ENCODE results near the gene GABRQ. TPM values are rescaled to one million over a fixed set of nuclear protein-coding genes. Genes with fewer than 3 reads are reported as not detected.

Gene GABRQ
- total RNA-seq, result under 1 TPM in 1 of 7 donors, not detected in 6; 0.09 TPM
- polyA plus RNA-seq, result under 1 TPM in 1 of 3 donors, not detected in 2; 0.02 TPM
- long read RNA-seq, donor 1, result 0 reads
- long read RNA-seq, donor 2, result 0 reads

- H3K9me3 ChIP-seq, result no peaks in the 10 kb centered on the region
- WGBS, 5 donors, result 3 to 57% (median 7%) methylated on average over 18 to 64 of the region's 64 CpGs
- peaks cover 0 to 5% (median 0%) of the 10 kb centered on the region in 6 donors for H3K4me1 ChIP-seq
- no peak within 1 kb of the TSS for H3K27ac ChIP-seq
- peaks cover 0 to 57% (median 36%) of the 10 kb centered on the region in 7 donors for H3K27me3 ChIP-seq (replicated peaks in 1 of 7)
- no peak for TF ChIP-seq CTCF (IDR thresholded peaks at IDR 0.05 in 8 of 11, conservative IDR thresholded peaks at IDR 0.05 in 3 of 11)
- TF ChIP-seq POLR2AphosphoS5 (IDR thresholded peaks at IDR 0.05), result no peak
- no peak for TF ChIP-seq POLR2A (IDR thresholded peaks at IDR 0.05)
- no peaks in the 10 kb centered on the region for H3K36me3 ChIP-seq
- DNase-seq, result no peak
- H3K4me3 ChIP-seq, result peak within 1 kb of the TSS in 3 of 8 donors; percentile 6 to 39 (median 9)
- intact Hi-C loops (cut with DNase I; ENCODE audit: low total_unique reads), result no loop called here
Measured at GRCh38 chrX:152637649-152638442, at the start of gene GABRQ. Gene GABRQ, plus strand, starts transcription at chrX:152637895. Its CDS starts 308 bp downstream, at chrX:152638203.

- Histone ChIP-seq H3K9me3 (peaks cover 0 to 7% (median 0%) of the 10 kb centered on the region in 8 donors), H3K27ac (no peak overlapping the region), H3K4me1 (no peaks in the 10 kb centered on the region), H3K4me3 (no peak overlapping the region), H3K27me3 (replicated peaks in 1 of 7) (no peaks in the 10 kb centered on the region), H3K36me3 (no peaks in the 10 kb centered on the region)
- intact Hi-C loops (cut with DNase I; ENCODE audit: low total_unique reads), result no loop called here
- no peak for TF ChIP-seq POLR2AphosphoS5 (IDR thresholded peaks at IDR 0.05)
- no peak for DNase-seq
Measured at GRCh38 chrX:152588206-152588605, 49.5 kb upstream of the GABRQ start.

GRCh38 chrX:152600853-152601633 lies 36.7 kb upstream of the GABRQ start:
- no peak for DNase-seq
- no peak overlapping the region for H3K4me3 ChIP-seq
- peaks cover 0 to 4% (median 0%) of the 10 kb centered on the region in 8 donors for H3K9me3 ChIP-seq
- no peak overlapping the region for H3K27ac ChIP-seq
- 36 to 51% (median 42%) methylated on average over 5 of the region's 5 CpGs for WGBS, 5 donors
- H3K27me3 ChIP-seq (replicated peaks in 1 of 7), result peaks cover 0 to 15% (median 0%) of the 10 kb centered on the region in 7 donors
- H3K36me3 ChIP-seq, result no peaks in the 10 kb centered on the region
- no peak for TF ChIP-seq CTCF (IDR thresholded peaks at IDR 0.05 in 8 of 11, conservative IDR thresholded peaks at IDR 0.05 in 3 of 11)
- TF ChIP-seq POLR2A (IDR thresholded peaks at IDR 0.05), result no peak
- no peak for TF ChIP-seq POLR2AphosphoS5 (IDR thresholded peaks at IDR 0.05)
- intact Hi-C loops (cut with DNase I; ENCODE audit: low total_unique reads), result no loop called here
- no peaks in the 10 kb centered on the region for H3K4me1 ChIP-seq

GRCh38 chrX:152601848-152602616 lies 35.7 kb upstream of the GABRQ start:
- intact Hi-C loops (cut with DNase I; ENCODE audit: low total_unique reads), result no loop called here
- no peak for DNase-seq

More at GRCh38 chrX:152601848-152602616, 35.7 kb upstream of the GABRQ start:
- WGBS, 5 donors, result 22 to 65% (median 48%) methylated on average over 3 to 6 of the region's 6 CpGs
- Histone ChIP-seq H3K4me3 (no peak overlapping the region), H3K27ac (no peak overlapping the region), H3K36me3 (no peaks in the 10 kb centered on the region), H3K27me3 (replicated peaks in 1 of 7) (peaks cover 0 to 12% (median 0%) of the 10 kb centered on the region in 7 donors), H3K4me1 (no peaks in the 10 kb centered on the region), H3K9me3 (peaks cover 0 to 14% (median 0%) of the 10 kb centered on the region in 8 donors)
- TF ChIP-seq POLR2A (IDR thresholded peaks at IDR 0.05) (no peak), POLR2AphosphoS5 (IDR thresholded peaks at IDR 0.05) (no peak), CTCF (IDR thresholded peaks at IDR 0.05 in 8 of 11, conservative IDR thresholded peaks at IDR 0.05 in 3 of 11) (no peak)

Measured in spleen (tissue), 13 donors.